IPS-15b (cell line): ENCODE measurements around the gene ZNF512B.
A peak's percentile ranks its signal among the peaks of the same experiment; 100 is the strongest.
"Not testable (repeated sequence)": the region's sequence is repeated elsewhere in the genome, so short reads cannot be mapped to it uniquely, and the experiment has no call there.

Source experiments
- H3K27me3 ChIP-seq: one replicate; pipeline ENCODE4 v1.6.1; 2013; ENCODE audit warnings: low read length; ENCODE audit not compliant: control insufficient read depth, insufficient read depth
- H3K36me3 ChIP-seq: one replicate; pipeline ENCODE4 v1.6.1; 2013; ENCODE audit warnings: low read length; ENCODE audit not compliant: control insufficient read depth, insufficient read depth
- H3K4me1 ChIP-seq: one replicate; pipeline ENCODE4 v1.6.1; 2013; ENCODE audit warnings: mild to moderate bottlenecking, low read length; ENCODE audit not compliant: control insufficient read depth, insufficient read depth
- H3K4me3 ChIP-seq: one replicate; pipeline ENCODE4 v1.5.1; 2013; ENCODE audit warnings: low read depth, low read length
- H3K9ac ChIP-seq: one replicate; pipeline ENCODE4 v1.6.1; 2013; ENCODE audit warnings: low read depth, mild to moderate bottlenecking, low read length
- H3K9me3 ChIP-seq: one replicate; pipeline ENCODE4 v1.6.1; 2013; ENCODE audit warnings: mild to moderate bottlenecking, low read length; ENCODE audit not compliant: control insufficient read depth, insufficient read depth

The ZNF512B gene

GRCh38 chr20:63940472-63941266, 29.1 kb downstream of the ZNF512B start:
- Histone ChIP-seq H3K4me3 (peak overlapping the region; percentile 75), H3K4me1 (no peaks in the 10 kb centered on the region), H3K36me3 (peaks cover 34% of the 10 kb centered on the region), H3K27me3 (no peaks in the 10 kb centered on the region), H3K9me3 (no peaks in the 10 kb centered on the region), H3K9ac (peak overlapping the region; percentile 60)

- H3K36me3 ChIP-seq: peaks cover 29% of the 10 kb centered on the region
- no peaks in the 10 kb centered on the region for H3K4me1 ChIP-seq
- H3K4me3 ChIP-seq: peak overlapping the region; percentile 75
- no peaks in the 10 kb centered on the region for H3K27me3 ChIP-seq
- peak overlapping the region; percentile 60 for H3K9ac ChIP-seq
- no peaks in the 10 kb centered on the region for H3K9me3 ChIP-seq
Measured at GRCh38 chr20:63940071-63940471, 29.7 kb downstream of the ZNF512B start.

GRCh38 chr20:63939061-63939935, 30.4 kb downstream of the ZNF512B start:
- Histone ChIP-seq H3K36me3 (peaks cover 22% of the 10 kb centered on the region), H3K9me3 (no peaks in the 10 kb centered on the region), H3K9ac (peak overlapping the region; percentile 81)

DNA sequence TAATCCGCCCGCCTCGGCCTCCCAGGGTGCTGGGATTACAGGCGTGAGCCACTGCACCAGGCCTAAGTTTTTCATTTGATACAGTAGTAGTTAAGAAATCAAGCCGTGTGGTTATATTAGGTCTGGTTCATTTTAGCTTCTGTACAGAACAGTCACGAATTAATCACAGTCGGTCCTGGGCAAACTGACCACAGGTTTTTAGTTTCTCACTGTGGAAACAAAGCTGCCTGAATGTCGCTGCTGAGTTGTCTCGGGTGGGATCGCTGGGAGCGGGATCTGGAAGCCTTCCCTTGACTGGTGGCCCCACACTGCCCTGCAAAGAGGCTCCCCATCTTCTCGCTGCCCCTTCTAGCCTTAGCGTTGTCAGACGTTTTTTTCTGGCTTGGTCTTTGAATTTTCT, 32.1 kb downstream of the ZNF512B start:
- peaks cover 6% of the 10 kb centered on the region for H3K36me3 ChIP-seq
- no peaks in the 10 kb centered on the region for H3K4me1 ChIP-seq
- no peak overlapping the region for H3K4me3 ChIP-seq
- H3K9ac ChIP-seq: no peak overlapping the region
- H3K9me3 ChIP-seq: no peaks in the 10 kb centered on the region
- no peaks in the 10 kb centered on the region for H3K27me3 ChIP-seq

More at GRCh38 chr20:63939061-63939935, 30.4 kb downstream of the ZNF512B start:
- peak overlapping the region; percentile 87 for H3K4me3 ChIP-seq
- no peaks in the 10 kb centered on the region for H3K27me3 ChIP-seq
- no peaks in the 10 kb centered on the region for H3K4me1 ChIP-seq

GRCh38 chr20:63935447-63935846, 34.3 kb downstream of the ZNF512B start:
- Histone ChIP-seq H3K27me3 (no peaks in the 10 kb centered on the region), H3K4me3 (no peak overlapping the region), H3K36me3 (peaks cover 25% of the 10 kb centered on the region), H3K9me3 (no peaks in the 10 kb centered on the region), H3K9ac (no peak overlapping the region), H3K4me1 (no peaks in the 10 kb centered on the region)

DNA sequence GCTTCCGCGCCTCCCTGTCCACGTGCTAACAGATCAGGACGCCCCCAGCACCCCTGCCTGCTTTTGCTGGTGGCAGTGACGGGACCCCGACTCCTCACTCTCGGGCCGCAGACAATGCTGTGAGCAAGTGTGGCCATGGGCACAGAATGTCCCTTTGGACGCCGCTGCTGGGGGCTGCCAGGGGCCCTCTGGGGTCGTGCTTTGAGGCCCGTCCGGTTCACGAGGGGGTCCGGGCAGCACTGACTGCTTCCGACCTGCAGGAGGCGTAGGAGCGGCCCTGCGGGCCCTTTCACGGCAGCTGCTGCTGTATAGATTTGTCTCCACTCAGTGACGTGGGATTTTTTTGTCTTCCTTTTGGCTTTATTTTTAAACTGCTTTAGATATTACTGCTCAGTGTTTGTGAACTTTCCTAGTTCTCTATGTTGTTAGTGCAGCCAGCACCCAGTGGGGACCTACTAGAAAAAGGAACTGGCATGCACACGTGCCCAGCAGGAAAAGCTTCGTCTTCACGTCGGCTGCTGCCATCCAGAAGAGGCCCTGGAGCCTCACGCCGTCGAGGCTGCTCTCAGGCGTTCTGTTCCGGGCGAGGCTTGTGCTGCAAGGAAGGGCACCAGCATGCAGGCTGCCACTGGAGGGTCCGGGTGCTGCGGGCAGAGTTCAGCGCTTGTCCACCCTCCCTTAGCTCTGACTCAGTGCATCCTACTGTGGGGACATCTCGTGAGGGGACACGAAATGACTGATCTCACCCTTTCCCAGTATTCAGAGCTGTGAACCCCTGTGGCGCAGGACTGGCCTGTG, 35.3 kb downstream of the ZNF512B start:
- peaks cover 31% of the 10 kb centered on the region for H3K36me3 ChIP-seq
- no peaks in the 10 kb centered on the region for H3K27me3 ChIP-seq

DNA sequence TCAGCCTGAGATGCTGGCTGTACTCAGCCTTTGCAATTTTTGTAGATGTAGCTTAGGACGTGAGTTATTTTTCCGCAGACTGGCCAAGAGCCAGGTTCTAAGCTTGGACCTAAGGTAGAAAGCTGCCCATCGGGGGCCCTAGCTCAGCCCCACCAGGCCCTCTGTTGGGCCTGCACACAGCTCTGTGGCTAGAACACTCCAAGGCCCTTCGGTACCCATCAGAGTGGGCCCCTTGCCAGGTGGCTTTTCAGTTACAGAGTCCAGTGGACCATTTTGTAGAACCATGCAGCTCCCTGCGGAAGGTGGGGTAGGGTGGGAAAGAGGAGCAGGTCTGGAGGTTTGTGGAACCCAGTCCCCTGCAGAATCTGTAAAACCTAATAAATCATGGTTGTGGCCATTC, 36.1 kb downstream of the ZNF512B start:
- no peaks in the 10 kb centered on the region for H3K4me1 ChIP-seq
- no peaks in the 10 kb centered on the region for H3K27me3 ChIP-seq

More for the DNA sequence above, 35.3 kb downstream of the ZNF512B start:
- H3K9me3 ChIP-seq: no peaks in the 10 kb centered on the region
- no peaks in the 10 kb centered on the region for H3K4me1 ChIP-seq
- H3K4me3 ChIP-seq: no peak overlapping the region
- H3K9ac ChIP-seq: no peak overlapping the region

DNA sequence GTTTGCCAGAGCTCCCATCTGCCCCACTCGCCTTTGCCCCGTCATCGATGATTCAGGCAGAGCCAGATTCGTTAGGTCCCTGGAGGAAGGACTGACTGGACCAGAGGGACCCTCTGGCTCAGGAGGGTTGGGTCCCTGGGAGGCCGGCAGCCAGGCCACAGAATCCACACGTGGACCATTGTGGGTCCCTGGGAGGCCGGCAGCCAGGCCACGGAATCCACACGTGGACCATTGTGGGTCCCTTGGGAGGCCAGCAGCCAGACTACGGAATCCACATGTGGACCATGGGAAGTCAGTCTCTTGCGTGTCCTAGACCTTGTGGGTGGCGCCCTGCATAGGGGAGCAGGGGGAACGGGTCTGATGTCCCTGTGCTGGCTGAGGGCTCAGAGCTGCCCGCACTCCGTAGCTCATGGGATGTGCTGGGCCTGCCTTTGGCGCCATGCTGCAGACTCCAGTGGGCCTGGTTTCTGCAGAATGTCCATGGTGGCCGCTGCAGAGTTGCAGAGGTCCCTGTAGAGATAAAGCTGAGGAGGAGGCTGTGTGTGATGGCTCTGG, 37.0 kb downstream of the ZNF512B start:
- no peaks in the 10 kb centered on the region for H3K27me3 ChIP-seq
- no peaks in the 10 kb centered on the region for H3K9me3 ChIP-seq
- H3K9ac ChIP-seq: no peak overlapping the region
- H3K4me1 ChIP-seq: no peaks in the 10 kb centered on the region
- peaks cover 46% of the 10 kb centered on the region for H3K36me3 ChIP-seq
- no peak overlapping the region for H3K4me3 ChIP-seq

More for the DNA sequence above, 36.1 kb downstream of the ZNF512B start:
- Histone ChIP-seq H3K4me3 (no peak overlapping the region), H3K9me3 (no peaks in the 10 kb centered on the region), H3K9ac (no peak overlapping the region), H3K36me3 (peaks cover 39% of the 10 kb centered on the region)

GRCh38 chr20:63931735-63932134, 38.0 kb downstream of the ZNF512B start:
- H3K9ac ChIP-seq: no peak overlapping the region
- H3K36me3 ChIP-seq: peaks cover 46% of the 10 kb centered on the region
- no peaks in the 10 kb centered on the region for H3K9me3 ChIP-seq
- H3K4me3 ChIP-seq: no peak overlapping the region
- no peaks in the 10 kb centered on the region for H3K4me1 ChIP-seq
- H3K27me3 ChIP-seq: no peaks in the 10 kb centered on the region

DNA sequence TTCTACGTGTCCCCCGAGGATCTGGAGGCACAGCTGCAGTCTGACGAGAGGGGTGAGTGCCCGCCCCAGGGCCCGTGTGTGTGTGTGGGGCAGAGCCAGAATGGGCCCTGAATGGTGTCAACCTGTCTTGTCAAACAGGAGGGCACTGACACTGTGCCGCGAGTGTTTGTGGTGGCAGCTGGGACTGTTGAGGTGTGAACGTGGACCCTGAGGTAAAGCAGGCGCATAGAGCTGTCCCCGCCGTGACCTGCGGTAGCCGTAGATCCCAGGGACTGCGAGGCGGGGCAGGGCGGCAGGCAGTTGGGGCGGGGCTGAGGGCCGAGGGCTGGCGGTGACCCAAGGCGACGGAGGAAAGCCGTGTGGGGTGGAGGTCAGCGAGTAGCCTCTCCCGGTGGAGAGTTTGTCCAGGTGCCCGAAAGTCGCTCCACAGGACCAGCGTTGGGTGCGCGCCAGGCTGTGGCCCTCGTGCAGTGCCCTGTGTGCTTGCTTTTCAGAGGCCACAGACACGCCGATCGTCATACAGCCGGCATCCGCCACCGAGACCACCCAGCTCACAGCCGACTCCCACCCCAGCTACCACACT, 38.7 kb downstream of the ZNF512B start:
- H3K9ac ChIP-seq: no peak overlapping the region
- H3K9me3 ChIP-seq: no peaks in the 10 kb centered on the region
- peaks cover 46% of the 10 kb centered on the region for H3K36me3 ChIP-seq

GRCh38 chr20:63929473-63929883, 40.3 kb downstream of the ZNF512B start:
- not testable (repeated sequence) for H3K4me1 ChIP-seq, H3K9me3 ChIP-seq, H3K9ac ChIP-seq, H3K4me3 ChIP-seq, H3K27me3 ChIP-seq
- H3K36me3 ChIP-seq: peaks cover 41% of the 10 kb centered on the region

More for the DNA sequence above, 38.7 kb downstream of the ZNF512B start:
- Histone ChIP-seq H3K4me3 (no peak overlapping the region), H3K4me1 (no peaks in the 10 kb centered on the region), H3K27me3 (no peaks in the 10 kb centered on the region)
